ENCODE measurements around the gene UBE4A. TPM values are rescaled to one million over a fixed set of nuclear protein-coding genes. Genes with fewer than 3 reads are reported as not detected.

Gene UBE4A
- total and polyA plus RNA-seq, 9 of the 15 experiments (the other 6 are each of a cell fraction or from before 2014, with no cell fraction given) = 13.5 to 45.2 (median 26.8) TPM

- no peak for TF ChIP-seq ETS2 (tag; IDR thresholded peaks at IDR 0.05; ENCODE audit: borderline replicate concordance, poor library complexity, severe bottlenecking)
- TF ChIP-seq SNAPC5 (CRISPR knock-in tag; IDR thresholded peaks at IDR 0.05) = no peak
- TF ChIP-seq KLF10 (CRISPR knock-in tag; IDR thresholded peaks at IDR 0.05) = no peak
- no peak for TF ChIP-seq ATF7 (IDR thresholded peaks at IDR 0.05)
- no peak for TF ChIP-seq FOSL1 (tag; conservative IDR thresholded peaks at IDR 0.05)
- TF ChIP-seq TSC22D4 (tag; IDR thresholded peaks at IDR 0.05) = no peak
- TF ChIP-seq ZKSCAN3 (CRISPR knock-in tag; IDR thresholded peaks at IDR 0.05) = no peak
- no peak for TF ChIP-seq MYNN (IDR thresholded peaks at IDR 0.05)
- no peak for TF ChIP-seq MYNN (CRISPR knock-in tag; IDR thresholded peaks at IDR 0.05)
- TF ChIP-seq ZNF77 (CRISPR knock-in tag; IDR thresholded peaks at IDR 0.05) = no peak
These were observed 15.4 kb upstream of the UBE4A start, which contains the start of gene CD3G (continued) for GRCh38 chr11:118343981-118344515.

GRCh38 chr11:118349475-118349874 is 9.9 kb upstream of the UBE4A start:
- DNase-seq (ENCODE audit: extremely low read depth in 1 of 4, low spot score in 3 of 4) = no peak

More at GRCh38 chr11:118349475-118349874, 9.9 kb upstream of the UBE4A start:
- TF ChIP-seq ZNF431 (CRISPR knock-in tag; IDR thresholded peaks at IDR 0.05) = no peak
- TF ChIP-seq EP300 (IDR thresholded peaks at IDR 0.05; ENCODE audit: low read length) = no peak
- TF ChIP-seq CBX2 (IDR thresholded peaks at IDR 0.05; ENCODE audit: insufficient read depth, low read length, poor library complexity, severe bottlenecking) = no peak
- TF ChIP-seq FUS (optimal IDR thresholded peaks at IDR 0.05; ENCODE audit: low read depth, low read length) = no peak
- TF ChIP-seq TBP (optimal IDR thresholded peaks at IDR 0.05; ENCODE audit: low read depth, low read length) = no peak
- no peak for TF ChIP-seq ZBTB43 (CRISPR knock-in tag; IDR thresholded peaks at IDR 0.05)
- TF ChIP-seq ZNF146 (CRISPR knock-in tag; IDR thresholded peaks at IDR 0.05; ENCODE audit: unreplicated experiment) = no peak
- TF ChIP-seq FOXK1 (CRISPR knock-in tag; IDR thresholded peaks at IDR 0.05; ENCODE audit: borderline replicate concordance) = no peak
- TF ChIP-seq KLF13 (tag; IDR thresholded peaks at IDR 0.05; ENCODE audit: borderline replicate concordance, low read depth) = no peak
- no peak for TF ChIP-seq ZBTB1 (CRISPR knock-in tag; IDR thresholded peaks at IDR 0.05; ENCODE audit: borderline replicate concordance, low read depth)
- Histone ChIP-seq H3K27me3 (ENCODE audit: control insufficient read depth in 2 of 2, insufficient read depth in 2 of 2, low read length in 2 of 2) (peaks cover 0 to 4% of the 10 kb centered on the region in 2 experiments; a peak in 1 of 5 replicates), H3K36me3 (ENCODE audit: control insufficient read depth, insufficient read depth, low read length) (no peaks in the 10 kb centered on the region), H2AFZ (ENCODE audit: low read depth, low read length) (no peak overlapping the region), H3K9ac (ENCODE audit: insufficient read depth in 1 of 2, low read depth in 2 of 2, low read length in 2 of 2) (no peak overlapping the region), H3K4me3 (no peak overlapping the region), H3K4me2 (ENCODE audit: insufficient read depth, low read length) (no peak overlapping the region), H3K4me1 (replicated peaks in 1 of 2; ENCODE audit: control insufficient read depth in 2 of 2, insufficient read depth in 2 of 2, low read length in 2 of 2) (peaks cover 0 to 6% of the 10 kb centered on the region in 2 experiments; a peak in 1 of 5 replicates), H4K20me1 (replicated peaks; ENCODE audit: control insufficient read depth, insufficient read depth, low read length) (no peaks in the 10 kb centered on the region), H3K9me3 (replicated peaks; ENCODE audit: control insufficient read depth, insufficient read depth, low read depth, low read length) (no peaks in the 10 kb centered on the region), H3K79me2 (ENCODE audit: control insufficient read depth, insufficient read depth, low read length) (no peaks in the 10 kb centered on the region), H3K27ac (ENCODE audit: extremely low read depth, low read depth, low read length) (no peak overlapping the region), H3K9me1 (ENCODE audit: control insufficient read depth, insufficient read depth, low read length) (no peaks in the 10 kb centered on the region)
- 33% methylated on average over 6 of the region's 6 CpGs for WGBS (ENCODE audit: insufficient coverage, low coverage, missing lambda C conversion rate)
- intact Hi-C loops (cut with micrococcal nuclease) (loop anchor here (5.0 kb wide), 1 partner anchor 37 kb away; no protein-coding TSS in a partner anchor), in situ Hi-C loops (cut with MboI) (no loop called here)
- ATAC-seq (no peak), FAIRE-seq (no peak)
- ChIA-PET CTCF (ENCODE audit: low intra/inter-chr PET ratio) (no interaction called here), POLR2A (interaction anchor here (0.8 kb wide), 1 partner anchor 198 kb away, joined by 3 read pairs; no protein-coding TSS in a partner anchor)
- BruUV-seq (replicated peaks) = no TSS peak

Measured in K562 (cell line).